Subcutaneous adipose tissue (tissue), 4 donors: ENCODE measurements around the gene KLF9. TPM values are rescaled to one million over a fixed set of nuclear protein-coding genes. Genes with fewer than 3 reads are reported as not detected.

Source experiments
- total RNA-seq, 4 donors: library from RNA; depleted of rRNA; stranded (reverse); fragments of >200 nt; gene quantifications; one replicate each; pipeline ENCODE4 v1.1.0, GENCODE V29; 2016
- TF ChIP-seq, protein P1 (sequence below): fragments of 450-650 bp; IDR thresholded peaks from one replicate; pipeline ENCODE4 v1.5.1; 2016; ENCODE audit warnings: low read depth, mild to moderate bottlenecking, control low read depth, antibody characterized with exemption, moderate library complexity

The KLF9 gene
- total RNA-seq, 4 donors from 2014 or later, result 72.8 to 240 (median 171) TPM

DNA sequence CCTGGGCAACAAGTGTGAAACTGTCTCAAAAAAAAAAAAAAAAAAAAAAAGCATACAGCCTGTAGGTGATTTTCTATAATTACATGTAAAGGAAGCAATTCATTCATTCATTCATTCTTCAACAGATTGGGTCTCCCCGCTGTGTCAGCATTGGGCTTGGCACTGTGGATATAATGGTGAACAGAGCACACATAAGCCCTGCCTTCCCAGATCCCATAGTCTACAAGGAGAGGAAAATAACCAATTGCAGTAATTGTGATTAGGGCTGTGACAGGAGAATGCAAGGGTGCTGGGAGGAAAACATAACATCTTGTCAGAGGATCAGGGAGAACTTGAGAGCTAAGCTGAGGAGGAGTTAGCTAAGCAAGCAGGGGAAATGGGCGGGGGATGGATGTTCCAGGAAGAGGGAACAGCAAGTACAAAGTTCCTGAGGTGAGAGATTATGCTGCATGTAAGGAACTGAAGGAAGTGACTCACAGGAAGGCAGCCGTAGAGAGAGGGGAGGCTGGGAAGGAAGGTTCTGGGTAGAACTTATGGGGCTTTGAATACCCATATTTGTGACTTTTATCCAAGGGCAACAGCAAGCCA, 24.0 kb upstream of the KLF9 start:
- TF ChIP-seq, protein P1, sequence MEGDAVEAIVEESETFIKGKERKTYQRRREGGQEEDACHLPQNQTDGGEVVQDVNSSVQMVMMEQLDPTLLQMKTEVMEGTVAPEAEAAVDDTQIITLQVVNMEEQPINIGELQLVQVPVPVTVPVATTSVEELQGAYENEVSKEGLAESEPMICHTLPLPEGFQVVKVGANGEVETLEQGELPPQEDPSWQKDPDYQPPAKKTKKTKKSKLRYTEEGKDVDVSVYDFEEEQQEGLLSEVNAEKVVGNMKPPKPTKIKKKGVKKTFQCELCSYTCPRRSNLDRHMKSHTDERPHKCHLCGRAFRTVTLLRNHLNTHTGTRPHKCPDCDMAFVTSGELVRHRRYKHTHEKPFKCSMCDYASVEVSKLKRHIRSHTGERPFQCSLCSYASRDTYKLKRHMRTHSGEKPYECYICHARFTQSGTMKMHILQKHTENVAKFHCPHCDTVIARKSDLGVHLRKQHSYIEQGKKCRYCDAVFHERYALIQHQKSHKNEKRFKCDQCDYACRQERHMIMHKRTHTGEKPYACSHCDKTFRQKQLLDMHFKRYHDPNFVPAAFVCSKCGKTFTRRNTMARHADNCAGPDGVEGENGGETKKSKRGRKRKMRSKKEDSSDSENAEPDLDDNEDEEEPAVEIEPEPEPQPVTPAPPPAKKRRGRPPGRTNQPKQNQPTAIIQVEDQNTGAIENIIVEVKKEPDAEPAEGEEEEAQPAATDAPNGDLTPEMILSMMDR, result no peak

DNA sequence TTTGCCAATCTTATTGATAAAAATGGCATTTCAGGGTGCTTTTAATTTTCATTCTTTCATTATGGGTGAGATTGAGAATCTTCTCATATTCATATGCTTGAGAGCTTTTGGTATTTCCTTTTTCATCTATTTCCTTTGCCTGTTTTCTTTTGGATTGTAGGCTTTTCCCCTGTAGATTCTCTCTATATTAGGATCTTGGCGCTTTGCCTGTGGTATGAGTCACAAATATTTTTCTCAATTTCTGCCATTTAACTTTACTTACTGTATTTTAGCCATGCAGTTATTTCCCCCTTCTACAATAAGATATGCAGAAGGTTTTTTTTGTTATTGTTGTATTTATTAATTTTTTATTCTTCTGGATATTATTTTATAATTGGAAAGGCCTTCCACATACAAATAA, 21.5 kb upstream of the KLF9 start:
- TF ChIP-seq, protein P1, result no peak

GRCh38 chr9:70429899-70430298, 15.4 kb upstream of the KLF9 start:
- TF ChIP-seq, protein P1, result no peak

DNA sequence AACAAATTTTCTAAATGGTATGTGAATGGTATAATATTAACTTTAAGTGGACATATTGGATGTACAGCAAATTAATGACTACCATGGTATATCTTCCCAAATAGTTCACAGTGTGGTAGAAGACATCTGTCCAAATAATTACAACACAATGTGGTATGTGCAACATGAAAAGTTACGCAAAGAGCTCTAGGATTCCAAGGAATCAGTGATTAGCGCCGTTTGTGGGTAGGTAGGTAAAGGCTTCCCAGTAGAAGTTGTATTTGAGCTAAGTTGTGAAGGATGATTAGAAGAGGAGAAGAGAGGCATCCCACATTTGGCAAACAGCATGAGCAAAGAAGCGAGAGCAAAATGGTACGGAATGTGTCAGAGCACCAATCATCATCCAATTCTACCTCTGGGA, 14.3 kb upstream of the KLF9 start:
- TF ChIP-seq, protein P1, result no peak

GRCh38 chr9:70427161-70427945, 12.9 kb upstream of the KLF9 start:
- TF ChIP-seq, protein P1, result no peak

DNA sequence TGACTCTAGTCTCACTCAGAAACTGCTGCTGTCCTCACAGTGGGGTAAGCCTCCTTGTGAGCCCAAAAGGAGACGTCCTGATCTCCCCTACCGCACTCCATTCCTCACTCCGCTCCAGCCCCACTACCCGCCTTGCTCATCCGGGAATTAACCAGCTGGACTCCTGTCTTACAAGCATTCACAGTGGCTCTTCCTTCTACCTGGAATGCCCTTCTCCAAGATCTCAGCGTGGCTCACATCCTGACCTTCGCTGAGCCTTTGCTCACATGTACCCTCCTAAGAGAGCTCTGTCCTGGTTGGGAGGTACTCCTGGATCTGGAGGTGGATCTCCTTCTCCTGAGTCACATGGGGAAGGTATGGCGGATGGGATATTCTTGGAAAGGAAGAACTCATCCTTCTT, 10.7 kb upstream of the KLF9 start:
- TF ChIP-seq, protein P1, result no peak

GRCh38 chr9:70422371-70423043, 8.1 kb upstream of the KLF9 start:
- TF ChIP-seq, protein P1, result no peak
